Mammary epithelial cell (primary cell): ENCODE results near the gene HTR3E.
"Not testable (repeated sequence)": the region's sequence is repeated elsewhere in the genome, so short reads cannot be mapped to it uniquely, and the experiment has no call there.

ENCODE experiments used
- EZH2 ChIP-seq: IDR thresholded peaks from 2 replicates; pipeline ENCODE4 v1.6.1; 2012; ENCODE audit warnings: low read length, inconsistent platforms, borderline replicate concordance
- TF ChIP-seq, protein P1 (sequence below), 2 donors: IDR thresholded peaks in 1 of 2; conservative IDR thresholded peaks in 1 of 2; 2 replicates each; pipeline ENCODE4 v1.5.1; 2011 to 2012; ENCODE audit warnings: inconsistent platforms in 2 of 2, low read length in 2 of 2, mild to moderate bottlenecking in 2 of 2, control low read depth in 1 of 2, low read depth in 1 of 2; ENCODE audit not compliant: insufficient read depth in 1 of 2; ENCODE audit errors: extremely low read depth in 1 of 2

DNA sequence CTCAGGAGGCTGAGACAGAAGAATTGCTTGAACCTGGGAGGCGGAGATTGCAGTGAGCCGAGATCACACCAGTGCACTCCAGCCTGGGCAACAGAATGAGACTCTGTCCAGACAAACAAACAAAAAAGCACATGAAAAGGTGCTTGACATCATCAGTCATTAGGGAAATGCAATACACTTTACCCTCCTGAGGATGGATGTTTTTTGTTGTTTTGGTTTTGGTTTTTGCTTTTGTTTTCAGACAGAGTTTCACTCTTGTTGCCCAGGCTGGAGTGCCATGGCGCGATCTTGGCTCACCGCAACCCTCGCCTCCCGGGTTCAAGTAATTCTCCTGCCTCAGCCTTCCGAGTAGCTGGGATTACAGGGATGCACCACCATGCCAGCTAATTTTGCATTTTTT lies 24.2 kb downstream of the HTR3E start:
- TF ChIP-seq, protein P1, sequence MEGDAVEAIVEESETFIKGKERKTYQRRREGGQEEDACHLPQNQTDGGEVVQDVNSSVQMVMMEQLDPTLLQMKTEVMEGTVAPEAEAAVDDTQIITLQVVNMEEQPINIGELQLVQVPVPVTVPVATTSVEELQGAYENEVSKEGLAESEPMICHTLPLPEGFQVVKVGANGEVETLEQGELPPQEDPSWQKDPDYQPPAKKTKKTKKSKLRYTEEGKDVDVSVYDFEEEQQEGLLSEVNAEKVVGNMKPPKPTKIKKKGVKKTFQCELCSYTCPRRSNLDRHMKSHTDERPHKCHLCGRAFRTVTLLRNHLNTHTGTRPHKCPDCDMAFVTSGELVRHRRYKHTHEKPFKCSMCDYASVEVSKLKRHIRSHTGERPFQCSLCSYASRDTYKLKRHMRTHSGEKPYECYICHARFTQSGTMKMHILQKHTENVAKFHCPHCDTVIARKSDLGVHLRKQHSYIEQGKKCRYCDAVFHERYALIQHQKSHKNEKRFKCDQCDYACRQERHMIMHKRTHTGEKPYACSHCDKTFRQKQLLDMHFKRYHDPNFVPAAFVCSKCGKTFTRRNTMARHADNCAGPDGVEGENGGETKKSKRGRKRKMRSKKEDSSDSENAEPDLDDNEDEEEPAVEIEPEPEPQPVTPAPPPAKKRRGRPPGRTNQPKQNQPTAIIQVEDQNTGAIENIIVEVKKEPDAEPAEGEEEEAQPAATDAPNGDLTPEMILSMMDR (conservative IDR thresholded peaks at IDR 0.05 in 1 of 2, IDR thresholded peaks at IDR 0.05 in 1 of 2; ENCODE audit: extremely low read depth in 1 of 2, insufficient read depth in 1 of 2, low read depth in 1 of 2, low read length in 2 of 2): not testable (repeated sequence)
- TF ChIP-seq EZH2: not testable (repeated sequence)
